ENCODE data around the gene PDLIM5.

Gene PDLIM5

DNA sequence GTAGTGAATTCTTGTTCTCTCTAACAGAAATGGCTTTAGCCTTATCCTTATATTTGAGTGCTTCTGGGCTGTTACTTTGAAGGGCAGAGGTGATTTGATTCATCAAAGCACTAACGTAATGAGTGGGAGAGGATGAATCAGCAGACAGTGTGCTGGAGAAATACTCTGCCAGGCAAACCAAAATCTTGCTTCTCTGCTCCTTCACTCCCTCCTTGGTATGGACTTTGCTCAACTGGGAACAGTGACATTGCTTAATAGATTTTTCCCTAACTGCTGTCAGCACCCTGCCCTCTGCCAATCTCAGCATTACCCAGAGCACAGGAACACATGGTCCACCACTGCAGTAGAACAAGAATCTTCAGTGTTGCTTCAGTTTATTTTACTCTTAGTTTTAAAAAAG lies 56.0 kb downstream of the PDLIM5 start:
- peak; percentile 88 for ATAC-seq
- TF ChIP-seq ZNF70 (CRISPR knock-in tag; IDR thresholded peaks at IDR 0.05) (no peak), TOX (CRISPR knock-in tag; IDR thresholded peaks at IDR 0.05; ENCODE audit: borderline replicate concordance) (no peak), CSDC2 (CRISPR knock-in tag; IDR thresholded peaks at IDR 0.05) (no peak), ARNTL (CRISPR knock-in tag; IDR thresholded peaks at IDR 0.05; ENCODE audit: borderline replicate concordance, low read depth) (no peak), BACH2 (CRISPR knock-in tag; IDR thresholded peaks at IDR 0.05; ENCODE audit: borderline replicate concordance) (no peak), CSRNP3 (CRISPR knock-in tag; IDR thresholded peaks at IDR 0.05) (no peak), ZNF565 (CRISPR knock-in tag; conservative IDR thresholded peaks at IDR 0.05; ENCODE audit: low read depth) (no peak), ESRRG (CRISPR knock-in tag; IDR thresholded peaks at IDR 0.05) (no peak), SNAI2 (CRISPR knock-in tag; IDR thresholded peaks at IDR 0.05) (no peak), PATZ1 (CRISPR knock-in tag; IDR thresholded peaks at IDR 0.05; ENCODE audit: borderline replicate concordance) (no peak), ISL1 (CRISPR knock-in tag; IDR thresholded peaks at IDR 0.05) (no peak)
- TF ChIP-seq, protein P1, sequence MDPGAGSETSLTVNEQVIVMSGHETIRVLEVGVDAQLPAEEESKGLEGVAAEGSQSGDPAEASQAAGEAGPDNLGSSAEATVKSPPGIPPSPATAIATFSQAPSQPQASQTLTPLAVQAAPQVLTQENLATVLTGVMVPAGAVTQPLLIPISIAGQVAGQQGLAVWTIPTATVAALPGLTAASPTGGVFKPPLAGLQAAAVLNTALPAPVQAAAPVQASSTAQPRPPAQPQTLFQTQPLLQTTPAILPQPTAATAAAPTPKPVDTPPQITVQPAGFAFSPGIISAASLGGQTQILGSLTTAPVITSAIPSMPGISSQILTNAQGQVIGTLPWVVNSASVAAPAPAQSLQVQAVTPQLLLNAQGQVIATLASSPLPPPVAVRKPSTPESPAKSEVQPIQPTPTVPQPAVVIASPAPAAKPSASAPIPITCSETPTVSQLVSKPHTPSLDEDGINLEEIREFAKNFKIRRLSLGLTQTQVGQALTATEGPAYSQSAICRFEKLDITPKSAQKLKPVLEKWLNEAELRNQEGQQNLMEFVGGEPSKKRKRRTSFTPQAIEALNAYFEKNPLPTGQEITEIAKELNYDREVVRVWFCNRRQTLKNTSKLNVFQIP (CRISPR knock-in tag; IDR thresholded peaks at IDR 0.05; ENCODE audit: borderline replicate concordance, low read depth): no peak

DNA sequence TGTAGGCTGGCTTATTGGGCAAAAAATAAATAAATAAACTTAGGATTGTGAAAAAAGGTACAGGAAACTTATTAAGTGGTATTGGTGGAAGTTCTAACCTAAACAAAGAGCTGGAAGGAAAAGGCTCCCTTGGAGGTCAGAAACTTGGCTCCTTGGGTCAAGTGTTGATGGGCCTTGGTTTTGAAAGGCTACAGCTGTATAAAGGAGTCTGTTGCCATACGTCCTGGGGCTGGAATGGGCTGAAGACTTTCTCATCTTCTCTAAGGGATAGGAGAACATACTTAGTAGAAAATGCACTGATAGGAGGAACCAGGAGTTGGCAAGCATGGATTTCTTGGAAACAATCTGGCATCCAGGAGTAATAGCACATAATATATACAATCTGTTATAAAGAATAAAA lies 56.6 kb downstream of the PDLIM5 start:
- no peak for ATAC-seq

More for the DNA sequence above, 56.6 kb downstream of the PDLIM5 start:
- TF ChIP-seq, protein P2, sequence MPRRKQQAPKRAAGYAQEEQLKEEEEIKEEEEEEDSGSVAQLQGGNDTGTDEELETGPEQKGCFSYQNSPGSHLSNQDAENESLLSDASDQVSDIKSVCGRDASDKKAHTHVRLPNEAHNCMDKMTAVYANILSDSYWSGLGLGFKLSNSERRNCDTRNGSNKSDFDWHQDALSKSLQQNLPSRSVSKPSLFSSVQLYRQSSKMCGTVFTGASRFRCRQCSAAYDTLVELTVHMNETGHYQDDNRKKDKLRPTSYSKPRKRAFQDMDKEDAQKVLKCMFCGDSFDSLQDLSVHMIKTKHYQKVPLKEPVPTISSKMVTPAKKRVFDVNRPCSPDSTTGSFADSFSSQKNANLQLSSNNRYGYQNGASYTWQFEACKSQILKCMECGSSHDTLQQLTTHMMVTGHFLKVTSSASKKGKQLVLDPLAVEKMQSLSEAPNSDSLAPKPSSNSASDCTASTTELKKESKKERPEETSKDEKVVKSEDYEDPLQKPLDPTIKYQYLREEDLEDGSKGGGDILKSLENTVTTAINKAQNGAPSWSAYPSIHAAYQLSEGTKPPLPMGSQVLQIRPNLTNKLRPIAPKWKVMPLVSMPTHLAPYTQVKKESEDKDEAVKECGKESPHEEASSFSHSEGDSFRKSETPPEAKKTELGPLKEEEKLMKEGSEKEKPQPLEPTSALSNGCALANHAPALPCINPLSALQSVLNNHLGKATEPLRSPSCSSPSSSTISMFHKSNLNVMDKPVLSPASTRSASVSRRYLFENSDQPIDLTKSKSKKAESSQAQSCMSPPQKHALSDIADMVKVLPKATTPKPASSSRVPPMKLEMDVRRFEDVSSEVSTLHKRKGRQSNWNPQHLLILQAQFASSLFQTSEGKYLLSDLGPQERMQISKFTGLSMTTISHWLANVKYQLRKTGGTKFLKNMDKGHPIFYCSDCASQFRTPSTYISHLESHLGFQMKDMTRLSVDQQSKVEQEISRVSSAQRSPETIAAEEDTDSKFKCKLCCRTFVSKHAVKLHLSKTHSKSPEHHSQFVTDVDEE (CRISPR knock-in tag; IDR thresholded peaks at IDR 0.05): no peak
- TF ChIP-seq ISL1 (CRISPR knock-in tag; IDR thresholded peaks at IDR 0.05) (no peak), PPARA (CRISPR knock-in tag; IDR thresholded peaks at IDR 0.05; ENCODE audit: borderline replicate concordance) (no peak), ZFP3 (CRISPR knock-in tag; IDR thresholded peaks at IDR 0.05) (no peak), ZC3H10 (CRISPR knock-in tag; IDR thresholded peaks at IDR 0.05) (no peak), OSR1 (CRISPR knock-in tag; IDR thresholded peaks at IDR 0.05) (no peak), ZNF8 (CRISPR knock-in tag; IDR thresholded peaks at IDR 0.05) (no peak), ESRRG (CRISPR knock-in tag; IDR thresholded peaks at IDR 0.05) (no peak), TOX (CRISPR knock-in tag; IDR thresholded peaks at IDR 0.05; ENCODE audit: borderline replicate concordance) (no peak), PATZ1 (CRISPR knock-in tag; IDR thresholded peaks at IDR 0.05; ENCODE audit: borderline replicate concordance) (no peak), ZNF565 (CRISPR knock-in tag; conservative IDR thresholded peaks at IDR 0.05; ENCODE audit: low read depth) (no peak), CSRNP3 (CRISPR knock-in tag; IDR thresholded peaks at IDR 0.05) (no peak), SNAI2 (CRISPR knock-in tag; IDR thresholded peaks at IDR 0.05) (no peak), GLIS3 (CRISPR knock-in tag; IDR thresholded peaks at IDR 0.05) (no peak), ARNTL (CRISPR knock-in tag; IDR thresholded peaks at IDR 0.05; ENCODE audit: borderline replicate concordance, low read depth) (no peak), RARB (CRISPR knock-in tag; IDR thresholded peaks at IDR 0.05) (no peak), ZFP30 (CRISPR knock-in tag; IDR thresholded peaks at IDR 0.05) (no peak)
- TF ChIP-seq, protein P1 (CRISPR knock-in tag; IDR thresholded peaks at IDR 0.05; ENCODE audit: borderline replicate concordance, low read depth): no peak

Data from SK-N-SH treated with all-trans-retinoic acid at 6 μM for 48 hours (cell line).